Tibial nerve (tissue), 4 donors: ENCODE data around the gene IRF8.

Experiments used
- CTCF ChIP-seq, 5 experiments: fragments of 200-600 bp in 3 of 5; fragments of 450-650 bp in 2 of 5; sonication (generic) in 3 of 5; IDR thresholded peaks; one replicate each; pipeline ENCODE4 v1.5.1; 2016 to 2019; ENCODE audit warnings: antibody characterized with exemption in 5 of 5, mild to moderate bottlenecking in 3 of 5, moderate library complexity in 2 of 5
- EP300 ChIP-seq, 2 donors: sonication (generic); formaldehyde crosslinking; IDR thresholded peaks; one replicate each; pipeline ENCODE4 v1.6.1; 2017; ENCODE audit warnings: antibody characterized with exemption in 2 of 2, mild to moderate bottlenecking in 1 of 2
- POLR2A ChIP-seq, 2 donors: fragments of 450-650 bp; IDR thresholded peaks; one replicate each; pipeline ENCODE4 v1.6.1; 2017; ENCODE audit warnings: antibody characterized with exemption in 2 of 2, mild to moderate bottlenecking in 2 of 2, moderate library complexity in 2 of 2

- TF ChIP-seq CTCF (IDR thresholded peaks at IDR 0.05) (no peak), POLR2A (IDR thresholded peaks at IDR 0.05) (no peak), EP300 (IDR thresholded peaks at IDR 0.05) (no peak)
These were observed 7.8 kb upstream of the IRF8 start for GRCh38 chr16:85891033-85891775.
